ENCODE results near the gene C1QTNF9. TPM values are rescaled to one million over a fixed set of nuclear protein-coding genes. Genes with fewer than 3 reads are reported as not detected.

Gene C1QTNF9
- total RNA-seq, 1 experiment from 2014 or later: not detected

GRCh38 chr13:24286624-24287023 lies 22.8 kb upstream of the C1QTNF9 start:
- H3K27me3 ChIP-seq (ENCODE audit: control insufficient read depth, insufficient read depth, low read length): no peaks in the 10 kb centered on the region
- intact Hi-C loops (cut with micrococcal nuclease; ENCODE audit: unreplicated experiment) (no loop called here), in situ Hi-C loops (cut with HindIII; ENCODE audit: low pct_unique_long_range_greater_than_20kb, low sequenced_read_pairs) (no loop called here)
- H3K27ac ChIP-seq (ENCODE audit: low read length): no peak overlapping the region
- H3K4me3 ChIP-seq (ENCODE audit: low read depth in 2 of 2, low read length in 2 of 2): no peak overlapping the region
- TF ChIP-seq TCF7L2 (IDR thresholded peaks at IDR 0.05; ENCODE audit: low read depth, low read length): no peak
- TF ChIP-seq, protein P1, sequence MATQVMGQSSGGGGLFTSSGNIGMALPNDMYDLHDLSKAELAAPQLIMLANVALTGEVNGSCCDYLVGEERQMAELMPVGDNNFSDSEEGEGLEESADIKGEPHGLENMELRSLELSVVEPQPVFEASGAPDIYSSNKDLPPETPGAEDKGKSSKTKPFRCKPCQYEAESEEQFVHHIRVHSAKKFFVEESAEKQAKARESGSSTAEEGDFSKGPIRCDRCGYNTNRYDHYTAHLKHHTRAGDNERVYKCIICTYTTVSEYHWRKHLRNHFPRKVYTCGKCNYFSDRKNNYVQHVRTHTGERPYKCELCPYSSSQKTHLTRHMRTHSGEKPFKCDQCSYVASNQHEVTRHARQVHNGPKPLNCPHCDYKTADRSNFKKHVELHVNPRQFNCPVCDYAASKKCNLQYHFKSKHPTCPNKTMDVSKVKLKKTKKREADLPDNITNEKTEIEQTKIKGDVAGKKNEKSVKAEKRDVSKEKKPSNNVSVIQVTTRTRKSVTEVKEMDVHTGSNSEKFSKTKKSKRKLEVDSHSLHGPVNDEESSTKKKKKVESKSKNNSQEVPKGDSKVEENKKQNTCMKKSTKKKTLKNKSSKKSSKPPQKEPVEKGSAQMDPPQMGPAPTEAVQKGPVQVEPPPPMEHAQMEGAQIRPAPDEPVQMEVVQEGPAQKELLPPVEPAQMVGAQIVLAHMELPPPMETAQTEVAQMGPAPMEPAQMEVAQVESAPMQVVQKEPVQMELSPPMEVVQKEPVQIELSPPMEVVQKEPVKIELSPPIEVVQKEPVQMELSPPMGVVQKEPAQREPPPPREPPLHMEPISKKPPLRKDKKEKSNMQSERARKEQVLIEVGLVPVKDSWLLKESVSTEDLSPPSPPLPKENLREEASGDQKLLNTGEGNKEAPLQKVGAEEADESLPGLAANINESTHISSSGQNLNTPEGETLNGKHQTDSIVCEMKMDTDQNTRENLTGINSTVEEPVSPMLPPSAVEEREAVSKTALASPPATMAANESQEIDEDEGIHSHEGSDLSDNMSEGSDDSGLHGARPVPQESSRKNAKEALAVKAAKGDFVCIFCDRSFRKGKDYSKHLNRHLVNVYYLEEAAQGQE (IDR thresholded peaks at IDR 0.05; ENCODE audit: insufficient read depth in 1 of 2, low read depth in 2 of 2, low read length in 1 of 2): no peak
- TF ChIP-seq CTCF (IDR thresholded peaks at IDR 0.05): no peak
- no peak for TF ChIP-seq SIN3A (IDR thresholded peaks at IDR 0.05; ENCODE audit: borderline replicate concordance, insufficient read depth, low read depth, low read length)
- no peak for TF ChIP-seq POLR2AphosphoS5 (IDR thresholded peaks at IDR 0.05; ENCODE audit: low read depth, low read length)
- no peaks in the 10 kb centered on the region for H3K36me3 ChIP-seq (ENCODE audit: control insufficient read depth, insufficient read depth, low read length)
- CTCF ChIA-PET: no interaction called here
- ATAC-seq (no peak), DNase-seq (ENCODE audit: low read depth, low spot score) (no peak)
- no TSS peak for BruUV-seq (replicated peaks)
- H3K4me1 ChIP-seq (ENCODE audit: control insufficient read depth, insufficient read depth, low read length): no peaks in the 10 kb centered on the region
- POLR2A ChIA-PET: no interaction called here
- no peaks in the 10 kb centered on the region for H3K9me3 ChIP-seq (ENCODE audit: control insufficient read depth, insufficient read depth, low read depth, low read length)

DNA sequence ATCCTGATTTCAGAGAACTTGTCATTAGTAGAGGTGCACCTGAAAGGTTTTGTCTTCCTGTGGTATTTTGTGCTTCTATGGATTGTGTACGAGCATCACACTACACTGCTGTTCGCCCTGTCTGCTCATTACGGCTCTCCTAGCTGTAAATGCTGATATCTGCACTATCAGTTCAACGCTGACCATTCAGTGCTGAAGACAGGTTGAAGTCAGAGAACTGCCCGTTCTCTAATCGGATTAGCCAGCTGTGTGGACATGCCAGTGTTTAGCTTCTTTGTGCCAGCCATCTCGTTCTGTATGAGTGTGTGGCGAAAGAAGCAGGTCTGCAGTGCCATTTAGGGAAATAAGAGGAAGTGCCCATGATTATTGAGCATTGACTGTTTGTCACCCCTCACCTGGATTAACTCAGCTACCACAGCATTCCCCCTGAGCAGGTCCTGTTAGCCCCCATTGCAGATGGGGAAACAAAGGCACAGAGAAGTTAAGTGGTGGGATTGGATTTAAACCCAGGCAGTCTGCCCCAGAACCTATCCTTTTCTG lies 21.6 kb upstream of the C1QTNF9 start:
- H3K9me3 ChIP-seq (ENCODE audit: control insufficient read depth, insufficient read depth, low read depth, low read length): no peaks in the 10 kb centered on the region
- no peaks in the 10 kb centered on the region for H3K4me1 ChIP-seq (ENCODE audit: control insufficient read depth, insufficient read depth, low read length)
- no peak for DNase-seq (ENCODE audit: low read depth, low spot score)
- no peak overlapping the region for H3K4me3 ChIP-seq (ENCODE audit: low read depth in 2 of 2, low read length in 2 of 2)
- BruUV-seq (replicated peaks): no TSS peak
- CTCF ChIA-PET: no interaction called here
- no peak for ATAC-seq
- intact Hi-C loops (cut with micrococcal nuclease; ENCODE audit: unreplicated experiment): no loop called here
- H3K27ac ChIP-seq (ENCODE audit: low read length): no peak overlapping the region
- H3K36me3 ChIP-seq (ENCODE audit: control insufficient read depth, insufficient read depth, low read length): no peaks in the 10 kb centered on the region
- TF ChIP-seq TCF7L2 (IDR thresholded peaks at IDR 0.05; ENCODE audit: low read depth, low read length) (no peak), SIN3A (IDR thresholded peaks at IDR 0.05; ENCODE audit: borderline replicate concordance, insufficient read depth, low read depth, low read length) (no peak), POLR2AphosphoS5 (IDR thresholded peaks at IDR 0.05; ENCODE audit: low read depth, low read length) (no peak), CTCF (IDR thresholded peaks at IDR 0.05) (no peak)
- TF ChIP-seq, protein P1 (IDR thresholded peaks at IDR 0.05; ENCODE audit: insufficient read depth in 1 of 2, low read depth in 2 of 2, low read length in 1 of 2): no peak
- POLR2A ChIA-PET: no interaction called here
- in situ Hi-C loops (cut with HindIII; ENCODE audit: low pct_unique_long_range_greater_than_20kb, low sequenced_read_pairs): no loop called here
- H3K27me3 ChIP-seq (ENCODE audit: control insufficient read depth, insufficient read depth, low read length): no peaks in the 10 kb centered on the region

All from Panc1 (cell line).